GM12892 (cell line): ENCODE data around the gene PPFIA1.

Source experiments
- POLR2A ChIP-seq: IDR thresholded peaks from 2 replicates; pipeline ENCODE4 v1.6.1; 2011; ENCODE audit warnings: low read depth, low read length, control low read depth
- POLR2AphosphoS5 ChIP-seq: IDR thresholded peaks from 2 replicates; pipeline ENCODE4 v1.6.1; 2011; ENCODE audit warnings: low read depth, low read length, control low read depth
- TAF1 ChIP-seq: IDR thresholded peaks from 2 replicates; pipeline ENCODE4 v1.6.1; 2011; ENCODE audit warnings: low read depth, mild to moderate bottlenecking, control low read depth, low read length, borderline replicate concordance

DNA sequence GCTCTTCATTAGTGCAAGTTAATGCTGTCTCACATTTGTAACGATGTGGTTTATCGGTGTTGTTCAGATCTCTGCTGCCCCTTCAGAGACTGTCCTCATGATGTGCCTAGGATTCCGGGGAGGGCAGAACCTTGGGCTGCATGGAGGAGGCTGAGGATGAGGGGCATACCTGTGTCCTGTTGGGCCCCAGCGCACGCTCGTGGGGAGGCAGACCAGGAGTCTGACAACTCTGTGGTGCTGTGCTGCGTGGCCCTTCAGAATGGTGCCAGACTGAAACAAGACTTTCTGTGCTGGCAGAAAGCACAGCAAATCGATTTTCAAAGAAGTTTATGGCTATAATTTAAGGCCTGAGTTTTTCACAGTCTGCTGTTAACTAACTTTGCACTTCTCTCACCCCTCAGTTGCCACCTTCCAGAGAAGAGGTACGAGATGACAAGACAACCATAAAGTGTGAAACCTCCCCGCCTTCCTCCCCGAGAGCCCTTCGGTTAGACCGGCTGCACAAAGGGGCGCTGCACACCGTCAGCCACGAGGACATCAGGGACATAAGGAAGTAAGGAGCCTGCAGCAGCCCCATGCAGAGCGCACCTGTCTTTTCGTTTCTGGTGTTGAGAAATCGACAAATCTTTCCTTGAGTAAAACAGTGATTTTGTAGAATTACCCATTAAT, 83.5 kb downstream of the PPFIA1 start:
- TF ChIP-seq POLR2A (no peak), POLR2AphosphoS5 (no peak), TAF1 (no peak)
